ENCODE results near the gene ITGB7.

Gene ITGB7

DNA sequence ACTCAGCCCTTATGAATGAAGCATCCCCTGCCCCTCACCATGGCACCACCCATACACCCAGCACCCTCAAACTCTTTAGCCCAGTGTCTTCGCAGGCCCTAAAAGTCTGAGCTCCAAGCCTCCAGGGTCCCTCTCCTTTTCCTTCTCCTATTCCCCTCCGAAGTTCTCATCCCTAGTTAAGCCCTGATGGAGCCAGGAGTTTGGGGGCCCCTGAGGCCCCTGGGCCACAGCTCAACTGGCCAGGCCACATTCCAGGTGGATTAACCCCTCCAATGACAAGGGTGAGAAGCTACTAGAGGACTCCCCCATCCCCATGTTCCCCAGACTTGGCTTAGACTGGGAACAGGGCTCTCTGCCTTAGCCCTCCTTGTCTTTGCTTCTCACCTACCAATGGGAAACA, 22.4 kb upstream of the ITGB7 start:
- no peak overlapping the region for H3K27ac ChIP-seq (ENCODE audit: extremely low read depth, low read depth, low read length)
- ChIA-PET CTCF (interaction anchor here (0.5 kb wide), 2 partner anchors 74 to 769 kb away, joined by 3 read pairs; no protein-coding TSS in a partner anchor), POLR2A (no interaction called here)
- H3K36me3 ChIP-seq (ENCODE audit: control insufficient read depth in 2 of 2, insufficient read depth in 1 of 2, low read length in 2 of 2) = no peaks in the 10 kb centered on the region
- H3K4me1 ChIP-seq (ENCODE audit: control insufficient read depth, insufficient read depth, low read length) = peaks cover 12% of the 10 kb centered on the region
- H3K4me3 ChIP-seq (ENCODE audit: low read depth, low read length) = no peak overlapping the region
- no peaks in the 10 kb centered on the region for H3K9me3 ChIP-seq (ENCODE audit: control insufficient read depth, insufficient read depth, low read depth, low read length)
- TF ChIP-seq, protein P1, sequence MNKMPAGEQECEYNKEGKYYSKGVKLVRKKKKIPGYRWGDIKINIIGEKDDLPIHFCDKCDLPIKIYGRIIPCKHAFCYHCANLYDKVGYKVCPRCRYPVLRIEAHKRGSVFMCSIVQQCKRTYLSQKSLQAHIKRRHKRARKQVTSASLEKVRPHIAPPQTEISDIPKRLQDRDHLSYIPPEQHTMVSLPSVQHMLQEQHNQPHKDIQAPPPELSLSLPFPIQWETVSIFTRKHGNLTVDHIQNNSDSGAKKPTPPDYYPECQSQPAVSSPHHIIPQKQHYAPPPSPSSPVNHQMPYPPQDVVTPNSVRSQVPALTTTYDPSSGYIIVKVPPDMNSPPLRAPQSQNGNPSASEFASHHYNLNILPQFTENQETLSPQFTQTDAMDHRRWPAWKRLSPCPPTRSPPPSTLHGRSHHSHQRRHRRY (tag by site-specific recombination; IDR thresholded peaks at IDR 0.05) = no peak
- TF ChIP-seq ZNF169 (tag by site-specific recombination; IDR thresholded peaks at IDR 0.05) (no peak), ZSCAN23 (tag by site-specific recombination; IDR thresholded peaks at IDR 0.05) (no peak), MEIS1 (CRISPR knock-in tag; IDR thresholded peaks at IDR 0.05; ENCODE audit: borderline replicate concordance) (no peak), ZNF112 (tag by site-specific recombination; IDR thresholded peaks at IDR 0.05) (no peak), ZNF561 (tag by site-specific recombination; IDR thresholded peaks at IDR 0.05; ENCODE audit: borderline replicate concordance) (no peak), ZNF600 (tag by site-specific recombination; IDR thresholded peaks at IDR 0.05) (no peak), ZNF202 (tag by site-specific recombination; IDR thresholded peaks at IDR 0.05; ENCODE audit: borderline replicate concordance) (no peak), ZNF791 (tag by site-specific recombination; IDR thresholded peaks at IDR 0.05) (no peak), ZNF660 (tag by site-specific recombination; IDR thresholded peaks at IDR 0.05) (no peak), SALL2 (tag by site-specific recombination; IDR thresholded peaks at IDR 0.05; ENCODE audit: borderline replicate concordance) (no peak), ZNF366 (tag by site-specific recombination; conservative IDR thresholded peaks at IDR 0.05) (no peak), ZNF843 (tag by site-specific recombination; IDR thresholded peaks at IDR 0.05) (no peak)
- TF ChIP-seq, protein P2, sequence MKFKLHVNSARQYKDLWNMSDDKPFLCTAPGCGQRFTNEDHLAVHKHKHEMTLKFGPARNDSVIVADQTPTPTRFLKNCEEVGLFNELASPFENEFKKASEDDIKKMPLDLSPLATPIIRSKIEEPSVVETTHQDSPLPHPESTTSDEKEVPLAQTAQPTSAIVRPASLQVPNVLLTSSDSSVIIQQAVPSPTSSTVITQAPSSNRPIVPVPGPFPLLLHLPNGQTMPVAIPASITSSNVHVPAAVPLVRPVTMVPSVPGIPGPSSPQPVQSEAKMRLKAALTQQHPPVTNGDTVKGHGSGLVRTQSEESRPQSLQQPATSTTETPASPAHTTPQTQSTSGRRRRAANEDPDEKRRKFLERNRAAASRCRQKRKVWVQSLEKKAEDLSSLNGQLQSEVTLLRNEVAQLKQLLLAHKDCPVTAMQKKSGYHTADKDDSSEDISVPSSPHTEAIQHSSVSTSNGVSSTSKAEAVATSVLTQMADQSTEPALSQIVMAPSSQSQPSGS (tag by site-specific recombination; IDR thresholded peaks at IDR 0.05; ENCODE audit: low read depth) = no peak
- TF ChIP-seq, protein P3, sequence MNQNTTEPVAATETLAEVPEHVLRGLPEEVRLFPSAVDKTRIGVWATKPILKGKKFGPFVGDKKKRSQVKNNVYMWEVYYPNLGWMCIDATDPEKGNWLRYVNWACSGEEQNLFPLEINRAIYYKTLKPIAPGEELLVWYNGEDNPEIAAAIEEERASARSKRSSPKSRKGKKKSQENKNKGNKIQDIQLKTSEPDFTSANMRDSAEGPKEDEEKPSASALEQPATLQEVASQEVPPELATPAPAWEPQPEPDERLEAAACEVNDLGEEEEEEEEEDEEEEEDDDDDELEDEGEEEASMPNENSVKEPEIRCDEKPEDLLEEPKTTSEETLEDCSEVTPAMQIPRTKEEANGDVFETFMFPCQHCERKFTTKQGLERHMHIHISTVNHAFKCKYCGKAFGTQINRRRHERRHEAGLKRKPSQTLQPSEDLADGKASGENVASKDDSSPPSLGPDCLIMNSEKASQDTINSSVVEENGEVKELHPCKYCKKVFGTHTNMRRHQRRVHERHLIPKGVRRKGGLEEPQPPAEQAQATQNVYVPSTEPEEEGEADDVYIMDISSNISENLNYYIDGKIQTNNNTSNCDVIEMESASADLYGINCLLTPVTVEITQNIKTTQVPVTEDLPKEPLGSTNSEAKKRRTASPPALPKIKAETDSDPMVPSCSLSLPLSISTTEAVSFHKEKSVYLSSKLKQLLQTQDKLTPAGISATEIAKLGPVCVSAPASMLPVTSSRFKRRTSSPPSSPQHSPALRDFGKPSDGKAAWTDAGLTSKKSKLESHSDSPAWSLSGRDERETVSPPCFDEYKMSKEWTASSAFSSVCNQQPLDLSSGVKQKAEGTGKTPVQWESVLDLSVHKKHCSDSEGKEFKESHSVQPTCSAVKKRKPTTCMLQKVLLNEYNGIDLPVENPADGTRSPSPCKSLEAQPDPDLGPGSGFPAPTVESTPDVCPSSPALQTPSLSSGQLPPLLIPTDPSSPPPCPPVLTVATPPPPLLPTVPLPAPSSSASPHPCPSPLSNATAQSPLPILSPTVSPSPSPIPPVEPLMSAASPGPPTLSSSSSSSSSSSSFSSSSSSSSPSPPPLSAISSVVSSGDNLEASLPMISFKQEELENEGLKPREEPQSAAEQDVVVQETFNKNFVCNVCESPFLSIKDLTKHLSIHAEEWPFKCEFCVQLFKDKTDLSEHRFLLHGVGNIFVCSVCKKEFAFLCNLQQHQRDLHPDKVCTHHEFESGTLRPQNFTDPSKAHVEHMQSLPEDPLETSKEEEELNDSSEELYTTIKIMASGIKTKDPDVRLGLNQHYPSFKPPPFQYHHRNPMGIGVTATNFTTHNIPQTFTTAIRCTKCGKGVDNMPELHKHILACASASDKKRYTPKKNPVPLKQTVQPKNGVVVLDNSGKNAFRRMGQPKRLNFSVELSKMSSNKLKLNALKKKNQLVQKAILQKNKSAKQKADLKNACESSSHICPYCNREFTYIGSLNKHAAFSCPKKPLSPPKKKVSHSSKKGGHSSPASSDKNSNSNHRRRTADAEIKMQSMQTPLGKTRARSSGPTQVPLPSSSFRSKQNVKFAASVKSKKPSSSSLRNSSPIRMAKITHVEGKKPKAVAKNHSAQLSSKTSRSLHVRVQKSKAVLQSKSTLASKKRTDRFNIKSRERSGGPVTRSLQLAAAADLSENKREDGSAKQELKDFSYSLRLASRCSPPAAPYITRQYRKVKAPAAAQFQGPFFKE (tag by site-specific recombination; IDR thresholded peaks at IDR 0.05; ENCODE audit: borderline replicate concordance) = no peak
- TF ChIP-seq, protein P4, sequence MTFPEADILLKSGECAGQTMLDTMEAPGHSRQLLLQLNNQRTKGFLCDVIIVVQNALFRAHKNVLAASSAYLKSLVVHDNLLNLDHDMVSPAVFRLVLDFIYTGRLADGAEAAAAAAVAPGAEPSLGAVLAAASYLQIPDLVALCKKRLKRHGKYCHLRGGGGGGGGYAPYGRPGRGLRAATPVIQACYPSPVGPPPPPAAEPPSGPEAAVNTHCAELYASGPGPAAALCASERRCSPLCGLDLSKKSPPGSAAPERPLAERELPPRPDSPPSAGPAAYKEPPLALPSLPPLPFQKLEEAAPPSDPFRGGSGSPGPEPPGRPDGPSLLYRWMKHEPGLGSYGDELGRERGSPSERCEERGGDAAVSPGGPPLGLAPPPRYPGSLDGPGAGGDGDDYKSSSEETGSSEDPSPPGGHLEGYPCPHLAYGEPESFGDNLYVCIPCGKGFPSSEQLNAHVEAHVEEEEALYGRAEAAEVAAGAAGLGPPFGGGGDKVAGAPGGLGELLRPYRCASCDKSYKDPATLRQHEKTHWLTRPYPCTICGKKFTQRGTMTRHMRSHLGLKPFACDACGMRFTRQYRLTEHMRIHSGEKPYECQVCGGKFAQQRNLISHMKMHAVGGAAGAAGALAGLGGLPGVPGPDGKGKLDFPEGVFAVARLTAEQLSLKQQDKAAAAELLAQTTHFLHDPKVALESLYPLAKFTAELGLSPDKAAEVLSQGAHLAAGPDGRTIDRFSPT (tag by site-specific recombination; IDR thresholded peaks at IDR 0.05) = no peak
- TF ChIP-seq, protein P5, sequence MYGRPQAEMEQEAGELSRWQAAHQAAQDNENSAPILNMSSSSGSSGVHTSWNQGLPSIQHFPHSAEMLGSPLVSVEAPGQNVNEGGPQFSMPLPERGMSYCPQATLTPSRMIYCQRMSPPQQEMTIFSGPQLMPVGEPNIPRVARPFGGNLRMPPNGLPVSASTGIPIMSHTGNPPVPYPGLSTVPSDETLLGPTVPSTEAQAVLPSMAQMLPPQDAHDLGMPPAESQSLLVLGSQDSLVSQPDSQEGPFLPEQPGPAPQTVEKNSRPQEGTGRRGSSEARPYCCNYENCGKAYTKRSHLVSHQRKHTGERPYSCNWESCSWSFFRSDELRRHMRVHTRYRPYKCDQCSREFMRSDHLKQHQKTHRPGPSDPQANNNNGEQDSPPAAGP (tag by site-specific recombination; IDR thresholded peaks at IDR 0.05) = no peak
- TF ChIP-seq, protein P6, sequence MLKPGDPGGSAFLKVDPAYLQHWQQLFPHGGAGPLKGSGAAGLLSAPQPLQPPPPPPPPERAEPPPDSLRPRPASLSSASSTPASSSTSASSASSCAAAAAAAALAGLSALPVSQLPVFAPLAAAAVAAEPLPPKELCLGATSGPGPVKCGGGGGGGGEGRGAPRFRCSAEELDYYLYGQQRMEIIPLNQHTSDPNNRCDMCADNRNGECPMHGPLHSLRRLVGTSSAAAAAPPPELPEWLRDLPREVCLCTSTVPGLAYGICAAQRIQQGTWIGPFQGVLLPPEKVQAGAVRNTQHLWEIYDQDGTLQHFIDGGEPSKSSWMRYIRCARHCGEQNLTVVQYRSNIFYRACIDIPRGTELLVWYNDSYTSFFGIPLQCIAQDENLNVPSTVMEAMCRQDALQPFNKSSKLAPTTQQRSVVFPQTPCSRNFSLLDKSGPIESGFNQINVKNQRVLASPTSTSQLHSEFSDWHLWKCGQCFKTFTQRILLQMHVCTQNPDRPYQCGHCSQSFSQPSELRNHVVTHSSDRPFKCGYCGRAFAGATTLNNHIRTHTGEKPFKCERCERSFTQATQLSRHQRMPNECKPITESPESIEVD (tag by site-specific recombination; IDR thresholded peaks at IDR 0.05) = no peak
